HG03520 (cell line): ENCODE measurements around the gene LPAR1.
"Not testable (repeated sequence)": the region's sequence is repeated elsewhere in the genome, so short reads cannot be mapped to it uniquely, and the experiment has no call there.

Experiments used
- ATAC-seq: cut with Tn5 transposase; IDR thresholded peaks from one replicate; pipeline ENCODE4 v1.9.1; 2021; ENCODE audit warnings: mild to moderate bottlenecking, moderate library complexity; ENCODE audit not compliant: unreplicated experiment

Gene LPAR1

DNA sequence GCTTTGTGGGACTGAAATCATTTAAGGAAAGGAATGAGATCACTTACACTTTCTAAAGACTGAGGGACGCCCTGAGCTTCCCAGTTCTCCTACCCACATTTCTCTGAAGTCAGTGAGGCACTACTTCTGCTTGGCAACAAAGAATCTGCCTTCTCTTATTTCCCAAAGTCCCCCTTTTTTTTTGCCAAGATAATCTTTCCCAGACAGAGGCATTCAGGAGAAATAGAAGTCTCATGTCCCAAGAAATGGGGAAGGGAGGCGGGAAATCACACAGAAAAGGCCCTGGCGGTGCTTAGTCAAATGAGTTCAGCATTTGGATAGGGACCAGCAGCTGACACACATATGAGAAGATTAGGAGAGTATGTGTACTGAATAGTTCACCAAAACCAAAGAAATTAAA lies 210.0 kb downstream of the LPAR1 start:
- no peak for ATAC-seq

DNA sequence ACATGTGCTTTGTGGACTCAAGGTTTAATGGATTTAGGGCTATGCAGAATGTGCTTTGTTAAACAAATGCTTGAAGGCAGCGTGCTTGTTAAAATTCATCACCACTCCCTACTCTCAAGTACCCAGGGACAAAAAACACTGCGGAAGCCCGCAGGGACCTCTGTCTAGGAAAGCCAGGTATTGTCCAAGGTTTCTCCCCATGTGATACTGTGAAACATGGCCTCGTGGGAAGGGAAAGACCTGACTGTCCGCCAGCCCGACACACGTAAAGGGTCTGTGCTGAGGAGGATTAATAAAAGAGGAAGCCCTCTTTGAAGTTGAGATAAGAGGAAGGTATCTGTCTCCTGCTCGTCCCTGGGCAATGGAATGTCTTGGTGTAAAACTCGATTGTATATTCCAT lies 211.9 kb downstream of the LPAR1 start:
- ATAC-seq = not testable (repeated sequence)

DNA sequence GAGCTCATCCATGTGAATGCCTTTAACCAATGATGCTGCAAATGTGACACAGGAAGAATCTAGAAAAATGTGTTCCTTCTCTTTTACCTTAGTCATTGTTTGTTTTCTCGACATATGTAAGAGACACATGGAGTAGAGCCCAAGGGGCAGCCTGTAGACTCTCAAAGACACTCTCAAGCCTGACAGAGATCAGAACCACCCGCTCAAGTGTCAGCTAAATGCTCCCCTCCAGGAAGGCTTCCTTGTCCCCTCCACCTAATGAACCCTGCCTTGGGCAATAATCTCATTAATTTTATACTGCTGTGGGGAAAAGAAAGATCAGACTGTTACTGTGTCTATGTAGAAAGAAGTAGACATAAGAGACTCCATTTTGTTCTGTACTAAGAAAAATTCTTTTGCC lies 212.3 kb downstream of the LPAR1 start:
- no peak for ATAC-seq

DNA sequence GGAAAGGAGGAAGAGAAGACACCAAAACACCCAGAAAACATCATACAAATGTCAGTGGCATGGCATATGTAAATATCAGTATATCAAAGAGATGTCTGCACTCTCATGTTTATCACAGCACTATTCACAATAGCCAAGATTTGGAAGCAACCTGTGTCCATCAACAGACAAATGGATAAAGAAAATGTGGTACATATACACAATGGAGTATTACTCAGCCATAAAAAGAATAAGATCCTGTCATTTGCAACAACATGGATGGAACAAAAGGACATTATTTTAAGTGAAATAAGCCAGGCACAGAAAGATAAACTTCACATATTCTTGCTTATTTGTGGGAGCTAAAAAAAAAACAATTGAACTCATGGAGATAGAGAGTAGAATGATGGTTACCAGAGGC lies 213.1 kb downstream of the LPAR1 start:
- not testable (repeated sequence) for ATAC-seq
